Neutrophil (primary cell): ENCODE measurements around the gene TMEM203.

Experiments
- H3K27ac ChIP-seq: fragments of 200-600 bp; sonication (generic); 2 replicates; pipeline ENCODE4 v1.5.1; 2016; ENCODE audit warnings: mild to moderate bottlenecking, moderate library complexity
- H3K27me3 ChIP-seq: fragments of 200-600 bp; sonication (generic); 2 replicates; pipeline ENCODE4 v1.6.0; 2016; ENCODE audit warnings: mild to moderate bottlenecking
- H3K36me3 ChIP-seq: fragments of 200-600 bp; sonication (generic); 2 replicates; pipeline ENCODE4 v1.5.1; 2017
- H3K4me1 ChIP-seq, 2 experiments: fragments of 200-600 bp in 1 of 2; sonication (generic) in 1 of 2; 1 replicate in 1 of 2; 2 replicates in 1 of 2; pipeline versions ENCODE4 v1.5.1 to v1.6.1; 2013 to 2016; ENCODE audit warnings: low read depth in 1 of 2, low read length in 1 of 2, mild to moderate bottlenecking in 1 of 2, moderate library complexity in 1 of 2; ENCODE audit not compliant: control insufficient read depth in 1 of 2, insufficient read depth in 1 of 2
- H3K4me3 ChIP-seq, 2 experiments: fragments of 200-600 bp in 1 of 2; sonication (generic) in 1 of 2; 1 replicate in 1 of 2; 2 replicates in 1 of 2; pipeline ENCODE4 v1.5.1; 2013 to 2016; ENCODE audit warnings: low read depth in 1 of 2, low read length in 1 of 2, mild to moderate bottlenecking in 1 of 2, moderate library complexity in 1 of 2
- H3K9me3 ChIP-seq: fragments of 200-600 bp; sonication (generic); 2 replicates; pipeline ENCODE4 v1.5.1; 2016
- CTCF ChIP-seq: fragments of 200-600 bp; sonication (generic); IDR thresholded peaks from 2 replicates; pipeline ENCODE4 v1.5.1; 2016; ENCODE audit warnings: antibody characterized with exemption

The TMEM203 gene

GRCh38 chr9:137159105-137160053 lies 46.1 kb downstream of the TMEM203 start:
- Histone ChIP-seq H3K4me3 (no peak overlapping the region), H3K27me3 (peaks cover 100% of the 10 kb centered on the region), H3K9me3 (no peaks in the 10 kb centered on the region), H3K27ac (no peak overlapping the region), H3K4me1 (peaks cover 3 to 7% of the 10 kb centered on the region in 2 experiments), H3K36me3 (no peaks in the 10 kb centered on the region)
- TF ChIP-seq CTCF = no peak

DNA sequence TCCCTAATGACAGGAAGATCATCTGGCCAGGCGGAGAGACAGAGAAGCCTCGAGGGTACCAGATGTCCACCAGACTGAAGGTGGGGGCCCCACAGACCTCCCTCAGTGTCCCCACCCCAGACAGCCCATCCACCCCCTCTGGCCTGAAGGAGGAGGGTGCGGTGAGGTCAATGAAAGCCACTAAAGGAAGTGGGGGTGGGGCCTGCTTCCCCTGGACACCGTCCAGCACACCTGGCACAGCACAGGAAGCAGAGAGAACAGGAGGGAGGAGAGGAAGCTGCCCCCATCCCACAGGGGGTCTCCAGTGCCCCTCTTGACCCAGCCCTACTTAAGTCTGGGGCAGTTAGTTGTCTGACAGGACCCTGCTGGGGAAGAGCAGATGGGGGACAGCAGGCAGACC lies 46.8 kb downstream of the TMEM203 start:
- Histone ChIP-seq H3K4me3 (no peak overlapping the region), H3K9me3 (no peaks in the 10 kb centered on the region), H3K36me3 (no peaks in the 10 kb centered on the region), H3K27ac (no peak overlapping the region), H3K27me3 (peaks cover 95% of the 10 kb centered on the region), H3K4me1 (peaks cover 3 to 7% of the 10 kb centered on the region in 2 experiments)
- TF ChIP-seq CTCF = no peak

DNA sequence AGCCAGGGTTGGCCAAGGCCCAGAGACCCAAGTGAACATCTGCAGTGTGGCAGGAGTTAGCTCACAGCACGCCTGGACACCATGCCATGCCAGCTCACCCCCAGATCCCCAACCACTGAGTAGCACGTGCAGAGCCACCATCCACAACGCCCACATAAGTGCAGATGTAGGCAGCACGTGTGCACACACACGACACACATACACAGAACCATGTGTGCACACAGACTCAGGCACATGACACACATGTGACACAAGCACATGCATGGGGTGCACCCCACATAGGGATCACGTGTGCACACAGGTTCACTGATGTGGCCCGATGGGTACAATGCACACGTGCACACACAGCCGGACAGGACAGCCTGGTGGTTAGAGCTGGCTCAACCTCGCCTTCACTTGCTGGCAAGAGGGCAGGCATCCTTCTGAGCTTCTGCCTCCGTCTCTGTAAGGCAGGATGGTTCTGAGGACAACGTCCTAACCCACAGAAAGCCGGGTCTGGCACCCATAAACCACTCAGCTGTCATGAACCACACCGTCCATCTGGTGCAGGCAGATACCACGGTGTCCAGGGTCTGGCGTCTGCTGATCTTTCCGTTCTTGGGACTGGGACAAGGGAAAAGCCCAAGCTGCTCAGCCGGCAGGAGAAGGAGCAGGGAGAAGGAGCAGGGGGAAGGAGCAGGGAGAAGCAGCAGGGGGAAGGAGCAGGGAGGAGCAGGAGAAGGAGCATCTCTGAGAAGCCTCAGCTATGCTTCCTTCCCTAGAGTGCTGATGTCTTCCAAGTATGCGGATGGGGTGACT lies 47.6 kb downstream of the TMEM203 start:
- no peaks in the 10 kb centered on the region for H3K9me3 ChIP-seq
- H3K4me3 ChIP-seq = no peak overlapping the region
- H3K27ac ChIP-seq = no peak overlapping the region
- peaks cover 93% of the 10 kb centered on the region for H3K27me3 ChIP-seq
- TF ChIP-seq CTCF = no peak
- no peaks in the 10 kb centered on the region for H3K36me3 ChIP-seq
- peaks cover 0 to 3% of the 10 kb centered on the region in 2 experiments for H3K4me1 ChIP-seq

DNA sequence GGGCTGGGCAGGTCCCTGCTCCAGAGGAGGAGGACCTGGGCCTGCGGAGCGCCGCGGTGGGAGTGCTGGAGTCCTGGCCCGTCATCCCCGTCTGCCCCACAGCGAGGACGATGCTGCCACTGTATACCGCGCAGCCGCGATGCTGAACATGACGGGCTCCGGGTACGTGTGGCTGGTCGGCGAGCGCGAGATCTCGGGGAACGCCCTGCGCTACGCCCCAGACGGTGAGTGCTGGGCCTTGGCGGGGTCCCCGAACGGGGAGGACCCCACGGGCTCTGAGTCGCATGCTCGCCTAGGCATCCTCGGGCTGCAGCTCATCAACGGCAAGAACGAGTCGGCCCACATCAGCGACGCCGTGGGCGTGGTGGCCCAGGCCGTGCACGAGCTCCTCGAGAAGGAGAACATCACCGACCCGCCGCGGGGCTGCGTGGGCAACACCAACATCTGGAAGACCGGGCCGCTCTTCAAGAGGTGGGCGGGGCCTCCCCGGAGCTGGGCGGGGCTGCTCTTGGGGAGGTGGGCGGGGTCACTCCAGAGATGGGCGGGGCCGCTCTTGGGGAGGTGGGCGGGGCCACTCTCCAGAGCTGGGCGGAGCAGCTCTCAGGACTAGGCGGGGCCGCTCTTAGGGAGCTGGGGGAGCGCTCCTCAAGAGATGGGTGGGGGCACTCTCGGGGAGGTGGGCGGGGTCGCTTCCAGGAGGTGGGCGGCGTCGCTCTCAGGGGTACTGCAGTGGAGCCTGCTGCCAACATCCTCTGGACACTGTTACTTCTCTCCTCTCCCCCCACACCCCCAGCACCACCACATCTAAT lies 48.7 kb downstream of the TMEM203 start:
- Histone ChIP-seq H3K27me3 (peaks cover 88% of the 10 kb centered on the region), H3K9me3 (no peaks in the 10 kb centered on the region), H3K4me3 (no peak overlapping the region), H3K4me1 (peaks cover 0 to 3% of the 10 kb centered on the region in 2 experiments), H3K36me3 (no peaks in the 10 kb centered on the region), H3K27ac (no peak overlapping the region)
- TF ChIP-seq CTCF = no peak
